HEK293T (cell line): ENCODE results near the gene GOLGA6L10.
"Not testable (repeated sequence)": the region's sequence is repeated elsewhere in the genome, so short reads cannot be mapped to it uniquely, and the experiment has no call there.

Experiments
- PKNOX1 ChIP-seq: fragments of 450-650 bp; IDR thresholded peaks from 2 replicates; pipeline ENCODE4 v1.6.1; 2016
- TARDBP ChIP-seq: fragments of 450-650 bp; IDR thresholded peaks from 2 replicates; pipeline ENCODE4 v1.6.1; 2016

- TF ChIP-seq TARDBP, PKNOX1: not testable (repeated sequence)
Observed at GRCh38 chr15:82331576-82332304, 17.5 kb downstream of the GOLGA6L10 start.
